Common myeloid progenitor, CD34-positive (primary cell): ENCODE measurements around the gene IER5.

Experiments
- CTCF ChIA-PET: fragments of 350-600 bp; sonication (Branson Sonifier 250); formaldehyde crosslinking; loops from one replicate; lab custom pipeline; 2021; ENCODE audit warnings: antibody characterized with exemption; lab: Charles Lee
- POLR2A ChIA-PET: fragments of 350-600 bp; sonication (Branson Sonifier 250); formaldehyde crosslinking; loops from one replicate; lab custom pipeline; 2021; ENCODE audit warnings: antibody characterized with exemption; lab: Charles Lee
- DNase-seq, 3 donors: peaks; one replicate each; pipeline versions ENCODE4 v3.0.0 to v3.0.0-alpha.2; 2013
- H3K27ac ChIP-seq, 2 experiments: 1 replicate in 1 of 2; 2 replicates in 1 of 2; pipeline ENCODE4 v1.7.0; 2013; ENCODE audit warnings: inconsistent platforms in 2 of 2, low read length in 2 of 2, mild to moderate bottlenecking in 2 of 2, low read depth in 1 of 2, moderate library complexity in 1 of 2; ENCODE audit not compliant: severe bottlenecking in 2 of 2, insufficient read depth in 1 of 2, poor library complexity in 1 of 2
- H3K27me3 ChIP-seq, 5 experiments: replicated peaks in 2 of 5; 1 replicate in 3 of 5; 2 replicates in 2 of 5; pipeline versions ENCODE4 v1.6.1 to v1.7.0; 2013; ENCODE audit warnings: low read length in 4 of 5, mild to moderate bottlenecking in 2 of 5, moderate library complexity in 2 of 5, inconsistent platforms in 1 of 5; ENCODE audit not compliant: insufficient read depth in 5 of 5, control insufficient read depth in 4 of 5
- H3K36me3 ChIP-seq, 4 experiments: 1 replicate in 2 of 4; 2 replicates in 2 of 4; pipeline versions ENCODE4 v1.6.1 to v1.7.0; 2013; ENCODE audit warnings: low read length in 3 of 4, control low read depth in 1 of 4, mild to moderate bottlenecking in 1 of 4; ENCODE audit not compliant: control insufficient read depth in 4 of 4, insufficient read depth in 4 of 4
- H3K4me1 ChIP-seq, 4 experiments: 1 replicate in 3 of 4; 2 replicates in 1 of 4; pipeline versions ENCODE4 v1.6.1 to v1.7.1; 2013; ENCODE audit warnings: low read length in 3 of 4, mild to moderate bottlenecking in 3 of 4, control low read depth in 1 of 4, inconsistent platforms in 1 of 4, moderate library complexity in 1 of 4; ENCODE audit not compliant: control insufficient read depth in 4 of 4, insufficient read depth in 4 of 4; ENCODE audit errors: control extremely low read depth in 1 of 4
- H3K4me3 ChIP-seq, 7 experiments: 1 replicate in 4 of 7; 2 replicates in 3 of 7; pipeline versions ENCODE4 v1.5.1 to v1.7.0; 2013; ENCODE audit warnings: mild to moderate bottlenecking in 7 of 7, low read length in 6 of 7, moderate library complexity in 6 of 7, inconsistent platforms in 2 of 7, low read depth in 2 of 7, control low read depth in 1 of 7; ENCODE audit not compliant: insufficient read depth in 4 of 7, control insufficient read depth in 1 of 7; ENCODE audit errors: extremely low read depth in 1 of 7
- H3K9me3 ChIP-seq, 5 experiments: 1 replicate in 4 of 5; 2 replicates in 1 of 5; pipeline versions ENCODE4 v1.6.1 to v1.7.1; 2013; ENCODE audit warnings: low read length in 4 of 5, mild to moderate bottlenecking in 2 of 5, inconsistent platforms in 1 of 5, low read depth in 1 of 5, moderate library complexity in 1 of 5; ENCODE audit not compliant: control insufficient read depth in 4 of 5, insufficient read depth in 2 of 5; ENCODE audit errors: control extremely low read depth in 1 of 5
- WGBS: methylation state at CpG from one replicate; pipeline ENCODE4 v1.1.5; 2013; ENCODE audit not compliant: insufficient coverage; 5-methylcytosine and 5-hydroxymethylcytosine counted together

IER5 gene

DNA sequence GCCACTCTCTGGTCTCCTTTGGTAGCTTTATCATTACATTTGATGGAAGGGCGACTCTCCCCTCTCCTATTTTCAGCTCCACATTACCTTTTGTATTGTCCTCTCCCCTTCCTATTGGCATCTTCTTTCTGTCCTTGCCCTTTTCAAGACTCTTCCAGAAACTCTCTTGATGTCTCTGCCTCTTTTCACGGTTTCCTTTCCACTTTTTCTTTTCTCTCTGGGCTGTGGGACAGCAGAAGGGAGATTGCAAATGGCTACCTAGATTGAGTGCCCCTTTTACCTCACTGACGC lies 17.5 kb downstream of the IER5 start:
- peaks cover 0 to 55% (median 38%) of the 10 kb centered on the region in 4 experiments for H3K4me1 ChIP-seq
- no peak for DNase-seq
- peak overlapping the region in 1 of 2 experiments; percentile 19 for H3K27ac ChIP-seq
- 80% methylated on average over 2 of the region's 3 CpGs for WGBS
- POLR2A ChIA-PET: interaction anchor here (1.5 to 4.8 kb wide), 2 partner anchors 11 to 17 kb away, joined by 4 to 63 read pairs; partner anchors contain the start of gene IER5
- H3K9me3 ChIP-seq: no peaks in the 10 kb centered on the region
- CTCF ChIA-PET: interaction anchor here (1.5 to 16.2 kb wide), 7 partner anchors 10 to 60 kb away, joined by 4 to 202 read pairs (median 12); partner anchors contain the start of gene IER5
- H3K36me3 ChIP-seq: no peaks in the 10 kb centered on the region
- peak overlapping the region in 5 of 7 experiments; percentile 42 to 77 (median 61) for H3K4me3 ChIP-seq
- H3K27me3 ChIP-seq: peaks cover 0 to 2% (median 0%) of the 10 kb centered on the region in 5 experiments

GRCh38 chr1:181106479-181106878 lies 18.0 kb downstream of the IER5 start:
- no peaks in the 10 kb centered on the region for H3K9me3 ChIP-seq
- no peak overlapping the region for H3K27ac ChIP-seq
- WGBS: no CpG with 5 or more reads among the region's 6 CpGs
- CTCF ChIA-PET: interaction anchor here (0.8 to 16.2 kb wide), 6 partner anchors 10 to 60 kb away, joined by 3 to 202 read pairs (median 24); partner anchors contain the start of gene IER5
- no peaks in the 10 kb centered on the region for H3K36me3 ChIP-seq
- H3K27me3 ChIP-seq: peaks cover 0 to 2% (median 0%) of the 10 kb centered on the region in 5 experiments
- POLR2A ChIA-PET: interaction anchor here (1.5 to 4.8 kb wide), 2 partner anchors 11 to 17 kb away, joined by 4 to 63 read pairs; partner anchors contain the start of gene IER5
- peaks cover 0 to 50% (median 34%) of the 10 kb centered on the region in 4 experiments for H3K4me1 ChIP-seq
- DNase-seq: no peak
- H3K4me3 ChIP-seq: no peak overlapping the region

DNA sequence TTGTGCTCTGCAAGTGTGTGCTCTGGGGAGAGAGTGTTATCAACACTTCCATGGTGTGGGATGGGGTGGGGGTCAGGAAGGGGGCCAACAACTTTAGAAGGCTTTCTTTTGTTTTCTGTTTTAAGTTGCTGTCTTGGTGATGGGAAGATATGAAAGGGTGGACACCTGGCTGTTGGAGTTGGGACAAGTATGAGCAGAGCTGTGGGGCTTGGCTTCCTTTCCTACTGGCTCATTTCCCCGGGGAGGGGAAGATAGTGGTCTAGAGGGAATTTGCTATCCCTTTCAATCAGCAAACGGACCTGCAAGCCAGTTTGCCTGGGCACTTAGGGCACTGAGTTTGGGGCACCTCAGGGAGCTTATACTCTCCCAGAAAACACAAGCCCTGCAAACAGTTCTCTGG lies 19.2 kb downstream of the IER5 start:
- no peaks in the 10 kb centered on the region for H3K36me3 ChIP-seq
- H3K27me3 ChIP-seq: peaks cover 0 to 2% (median 0%) of the 10 kb centered on the region in 5 experiments
- 100% methylated on average over 1 of the region's 2 CpGs for WGBS
- H3K4me3 ChIP-seq: no peak overlapping the region
- no peak for DNase-seq
- POLR2A ChIA-PET: interaction anchor here (1.4 kb wide), 1 partner anchor 17 kb away, joined by 3 read pairs; no protein-coding TSS in a partner anchor
- no peaks in the 10 kb centered on the region for H3K9me3 ChIP-seq
- H3K27ac ChIP-seq: no peak overlapping the region
- peaks cover 0 to 42% (median 32%) of the 10 kb centered on the region in 4 experiments for H3K4me1 ChIP-seq
- CTCF ChIA-PET: interaction anchor here (1.0 to 16.2 kb wide), 8 partner anchors 8 to 58 kb away, joined by 3 to 202 read pairs (median 8); partner anchors contain the start of gene IER5

DNA sequence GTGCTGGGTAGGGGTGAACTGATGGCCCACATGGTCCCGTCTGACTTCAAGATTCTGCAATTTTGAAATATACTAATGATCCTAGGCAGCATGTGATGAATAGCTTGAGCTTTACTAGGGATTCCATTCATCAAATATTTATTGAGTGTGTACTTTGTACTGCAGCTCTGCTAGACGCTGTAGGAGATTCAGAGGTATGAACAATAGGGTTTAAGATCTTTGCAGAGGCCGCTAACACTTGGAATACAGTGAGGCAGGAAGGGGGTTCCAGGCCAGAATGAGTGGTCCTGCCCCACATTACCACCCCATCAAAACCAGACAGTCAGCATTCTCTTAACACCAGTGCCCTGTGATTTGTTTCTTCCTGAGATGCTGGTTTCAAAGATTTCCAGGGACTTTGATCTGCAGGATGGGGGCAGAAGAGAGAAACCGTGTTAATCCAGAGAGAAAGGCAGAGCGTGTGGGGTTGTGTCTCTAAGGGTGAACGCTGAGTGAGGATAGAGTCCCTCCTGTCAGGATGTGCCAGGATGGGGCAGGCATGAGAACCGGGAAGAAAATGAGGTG lies 19.9 kb downstream of the IER5 start:
- DNase-seq: no peak
- WGBS: 95% methylated on average over 6 of the region's 7 CpGs
- POLR2A ChIA-PET: interaction anchor here (1.4 kb wide), 1 partner anchor 18 kb away, joined by 3 read pairs; no protein-coding TSS in a partner anchor

DNA sequence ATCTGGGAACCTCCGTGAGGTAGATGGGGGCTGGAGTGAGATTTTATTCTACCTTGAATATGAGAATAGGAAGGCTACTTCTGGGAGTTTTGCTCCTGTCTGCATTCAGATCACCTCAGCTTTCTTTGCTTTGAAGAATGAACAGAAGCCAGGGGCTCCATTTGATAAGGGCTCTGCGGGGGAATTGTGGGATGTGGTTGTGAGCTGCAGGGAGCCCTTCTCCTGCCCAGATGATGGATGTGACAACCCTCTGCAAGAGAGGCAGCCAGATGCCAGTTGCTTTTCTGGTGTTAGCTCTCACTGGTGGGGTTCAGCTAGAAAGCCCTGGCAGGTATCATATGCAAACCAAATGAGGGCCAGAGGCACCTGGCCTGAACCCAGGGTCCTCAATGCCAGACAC lies 21.5 kb downstream of the IER5 start:
- H3K27ac ChIP-seq: no peak overlapping the region
- POLR2A ChIA-PET: interaction anchor here (1.6 kb wide), 1 partner anchor 19 kb away, joined by 5 read pairs; no protein-coding TSS in a partner anchor
- 17% methylated on average over 1 of the region's 2 CpGs for WGBS

More for the DNA sequence above, 19.9 kb downstream of the IER5 start:
- Histone ChIP-seq H3K4me3 (no peak overlapping the region), H3K27me3 (peaks cover 0 to 2% (median 0%) of the 10 kb centered on the region in 5 experiments), H3K27ac (no peak overlapping the region), H3K36me3 (no peaks in the 10 kb centered on the region), H3K9me3 (no peaks in the 10 kb centered on the region), H3K4me1 (peaks cover 0 to 44% (median 31%) of the 10 kb centered on the region in 4 experiments)
- CTCF ChIA-PET: interaction anchor here (1.0 to 16.2 kb wide), 6 partner anchors 8 to 30 kb away, joined by 3 to 202 read pairs (median 20); partner anchors contain the start of gene IER5

DNA sequence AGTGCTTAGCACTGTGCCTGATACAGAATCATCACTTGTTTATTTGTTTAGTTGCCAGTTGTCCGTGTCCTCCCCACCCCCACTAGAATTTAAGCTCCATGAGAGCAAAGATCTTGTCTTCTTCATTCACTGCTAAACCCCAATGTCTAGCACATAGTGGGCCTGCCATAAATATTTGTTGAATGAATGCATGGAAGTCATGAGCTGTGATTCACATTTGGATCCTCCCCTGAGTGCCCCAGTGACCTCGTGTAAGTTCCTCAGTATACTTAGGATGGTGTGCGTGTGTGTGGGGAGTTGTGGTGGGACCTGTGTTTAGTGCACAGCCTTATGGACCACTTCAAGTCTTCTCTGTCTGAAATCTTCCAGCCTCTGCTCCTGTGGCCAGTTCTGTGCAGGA lies 23.1 kb downstream of the IER5 start:
- Histone ChIP-seq H3K27ac (no peak overlapping the region), H3K27me3 (no peaks in the 10 kb centered on the region), H3K9me3 (no peaks in the 10 kb centered on the region), H3K4me1 (peaks cover 0 to 22% (median 9%) of the 10 kb centered on the region in 4 experiments), H3K4me3 (no peak overlapping the region), H3K36me3 (no peaks in the 10 kb centered on the region)
- DNase-seq: no peak
- no CpG with 5 or more reads among the region's 3 CpGs for WGBS
- ChIA-PET POLR2A (interaction anchor here (1.6 kb wide), 1 partner anchor 21 kb away, joined by 5 read pairs; no protein-coding TSS in a partner anchor), CTCF (interaction anchor here (1.0 to 16.2 kb wide), 2 partner anchors 16 to 27 kb away, joined by 4 to 202 read pairs; no protein-coding TSS in a partner anchor)

More for the DNA sequence above, 21.5 kb downstream of the IER5 start:
- H3K4me1 ChIP-seq: peaks cover 0 to 34% (median 19%) of the 10 kb centered on the region in 4 experiments
- CTCF ChIA-PET: interaction anchor here (1.0 to 16.2 kb wide), 2 partner anchors 9 to 29 kb away, joined by 3 to 202 read pairs; no protein-coding TSS in a partner anchor
- no peak for DNase-seq
- no peak overlapping the region for H3K4me3 ChIP-seq
- H3K9me3 ChIP-seq: no peaks in the 10 kb centered on the region
- H3K36me3 ChIP-seq: no peaks in the 10 kb centered on the region
- peaks cover 0 to 2% (median 0%) of the 10 kb centered on the region in 5 experiments for H3K27me3 ChIP-seq
